ENCODE measurements around the gene NPPC.
"Not testable (repeated sequence)": the region's sequence is repeated elsewhere in the genome, so short reads cannot be mapped to it uniquely, and the experiment has no call there.

Gene NPPC

GRCh38 chr2:231920366-231920765, 5.8 kb downstream of the NPPC start:
- DNase-seq (ENCODE audit: low read depth): no peak

DNA sequence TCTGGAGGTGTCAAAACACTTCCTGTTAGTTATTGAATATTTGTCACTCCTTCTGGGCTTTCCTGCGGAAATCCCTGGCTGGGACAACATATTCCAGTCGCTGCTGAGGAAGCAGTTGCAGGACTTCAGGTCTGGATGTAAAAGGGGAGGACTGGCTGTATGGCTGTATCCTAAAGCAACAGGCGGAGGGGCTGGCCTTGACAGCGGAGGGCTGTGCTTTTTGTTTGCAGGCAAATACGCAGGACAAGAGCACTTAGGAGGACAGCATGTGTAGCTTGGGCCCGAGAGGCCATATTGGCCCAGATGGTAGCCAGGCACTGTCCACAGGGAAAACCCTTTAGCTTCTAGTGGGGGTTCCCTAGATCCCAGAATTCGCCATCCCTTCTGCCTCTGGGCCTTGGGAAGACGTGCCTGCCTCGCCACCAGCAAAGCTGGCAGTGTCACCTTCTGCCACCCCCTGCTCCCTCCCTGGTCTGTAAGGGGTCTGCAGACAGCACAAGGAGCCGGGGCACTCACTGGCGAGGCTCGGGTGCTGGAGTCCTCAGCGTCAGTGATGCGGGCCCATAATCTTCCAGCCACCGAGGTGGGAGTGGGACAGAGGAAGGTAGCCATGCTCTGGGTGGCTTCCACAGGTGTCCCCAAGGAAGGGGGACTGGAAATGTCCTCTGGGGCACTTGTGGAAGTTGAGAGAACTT, 6.7 kb downstream of the NPPC start:
- DNase-seq (ENCODE audit: low read depth): no peak

DNA sequence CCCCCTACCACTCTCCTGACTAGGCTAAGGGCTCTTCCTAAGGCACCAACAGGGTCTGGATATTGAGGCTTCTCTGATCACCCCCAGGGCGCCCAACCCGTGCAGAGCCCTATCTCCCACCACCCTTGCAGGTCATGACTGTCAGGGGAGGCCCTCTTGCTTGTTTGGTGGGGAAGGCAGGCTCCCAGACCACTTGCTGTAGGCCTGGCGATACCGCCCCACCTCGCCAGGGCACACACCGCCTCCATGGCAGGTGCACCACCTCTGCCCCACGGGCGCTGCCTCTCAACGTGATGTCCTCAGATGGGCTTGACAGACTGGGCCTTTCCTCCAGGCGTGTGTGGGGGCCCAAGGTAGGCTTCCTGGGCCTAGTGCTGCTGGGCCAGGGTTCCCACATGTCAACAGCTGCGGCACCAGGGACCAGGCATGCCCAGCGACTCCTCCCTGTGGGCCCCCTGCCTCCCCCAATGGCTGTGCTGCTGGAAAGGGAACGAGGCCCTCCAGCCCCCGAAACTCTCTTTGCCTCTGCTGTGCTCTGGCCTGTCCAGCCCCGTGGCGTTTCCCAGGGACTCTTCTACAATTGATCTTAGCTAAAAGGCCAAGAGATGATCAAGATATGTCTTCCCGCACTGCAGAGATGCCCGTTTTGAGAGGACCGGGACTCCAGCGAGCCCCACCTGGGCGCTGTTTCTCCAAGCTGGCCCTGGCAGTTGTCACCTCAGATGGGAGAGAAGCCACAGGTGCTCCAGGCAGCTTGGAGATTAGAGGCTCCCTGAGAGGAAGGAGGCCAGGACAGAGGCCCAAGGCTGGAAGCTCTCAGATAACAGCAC, 7.5 kb downstream of the NPPC start:
- no peak for DNase-seq (ENCODE audit: low read depth)

GRCh38 chr2:231917280-231918066, 8.7 kb downstream of the NPPC start:
- no peak for DNase-seq (ENCODE audit: low read depth)

- no peak for DNase-seq (ENCODE audit: low read depth)
Observed at GRCh38 chr2:231914077-231914690, 12.0 kb downstream of the NPPC start.

DNA sequence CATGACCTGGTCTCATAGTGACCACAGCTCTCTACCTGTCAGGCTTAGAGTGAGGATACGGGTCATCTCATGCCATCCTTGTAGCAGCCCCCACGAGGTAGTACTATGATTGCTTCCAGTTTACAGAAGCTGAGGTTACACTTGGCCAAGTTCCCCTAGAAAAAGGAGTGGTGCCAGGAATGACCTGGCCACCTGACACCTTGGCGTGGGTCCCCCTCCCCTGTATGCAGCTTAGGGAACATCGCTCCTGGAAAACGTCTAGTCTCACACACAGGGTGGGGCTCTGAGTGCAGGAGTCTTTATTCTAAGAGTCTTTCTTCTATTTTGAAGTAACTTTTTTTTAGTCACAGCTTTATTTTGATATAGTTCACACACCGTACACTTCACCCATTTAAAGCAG, 14.8 kb downstream of the NPPC start:
- no peak for DNase-seq (ENCODE audit: low read depth)

DNA sequence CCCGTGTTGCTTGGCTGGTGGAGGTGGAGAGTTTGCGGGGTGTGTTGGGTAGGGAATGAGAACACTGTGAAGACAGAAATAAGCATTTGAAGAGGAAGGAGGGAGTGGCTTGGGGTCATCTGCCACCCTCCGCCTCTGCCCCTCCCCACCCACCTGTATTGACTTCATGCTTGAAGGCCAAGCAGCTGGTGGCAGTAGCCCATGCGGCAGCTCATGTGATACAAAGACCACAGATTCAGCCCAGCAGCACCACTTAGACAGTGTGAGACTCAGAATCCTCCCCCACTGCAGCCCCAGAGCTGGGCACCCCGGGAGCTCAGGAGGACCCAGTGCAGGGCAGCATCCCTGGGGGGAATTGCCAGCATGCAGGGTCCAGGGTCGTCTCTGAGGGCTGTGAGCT, 15.4 kb downstream of the NPPC start:
- DNase-seq (ENCODE audit: low read depth): no peak

GRCh38 chr2:231910161-231910560, 16.0 kb downstream of the NPPC start:
- DNase-seq (ENCODE audit: low read depth): not testable (repeated sequence)

- DNase-seq (ENCODE audit: low read depth): no peak
Observed at GRCh38 chr2:231909631-231910030, 16.6 kb downstream of the NPPC start.

DNA sequence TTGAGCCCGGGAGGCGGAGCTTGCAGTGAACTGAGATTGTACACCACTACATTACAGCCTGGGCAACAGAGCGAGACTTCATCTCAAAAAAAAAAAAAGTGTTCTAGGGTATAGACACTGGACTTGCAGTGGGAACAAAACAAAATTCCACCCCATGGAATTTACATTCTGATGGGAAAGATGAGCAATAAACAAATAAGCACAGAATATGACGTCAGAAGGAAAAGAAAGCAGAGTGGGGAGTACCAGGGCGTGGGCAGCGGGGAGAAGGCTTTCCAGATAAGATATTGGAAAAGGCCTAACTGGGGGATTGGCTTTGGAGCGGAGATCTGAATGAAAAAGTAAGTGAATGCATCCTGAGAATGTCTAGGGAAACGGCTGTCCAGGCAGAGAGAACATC, 17.6 kb downstream of the NPPC start:
- no peak for DNase-seq (ENCODE audit: low read depth)

DNA sequence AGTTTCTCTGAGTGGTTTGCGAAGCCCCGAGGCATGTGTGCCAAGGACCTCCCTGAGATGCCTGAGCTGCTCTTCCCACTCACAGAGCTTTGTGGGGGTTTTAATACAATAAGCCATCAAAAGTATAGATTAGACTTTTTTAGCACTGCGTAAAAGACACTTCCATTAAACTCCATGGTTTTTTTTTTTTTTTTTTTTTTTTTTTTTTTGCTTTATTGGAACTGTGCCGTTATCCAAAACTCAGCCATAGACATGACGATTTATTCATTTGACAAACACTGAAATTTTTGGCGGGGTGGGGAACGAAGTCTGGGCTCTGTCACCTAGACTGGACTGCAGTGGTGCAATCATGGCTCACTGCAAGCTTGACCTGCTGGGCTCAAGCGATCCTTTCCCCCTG, 18.4 kb downstream of the NPPC start:
- DNase-seq (ENCODE audit: low read depth): no peak

DNA sequence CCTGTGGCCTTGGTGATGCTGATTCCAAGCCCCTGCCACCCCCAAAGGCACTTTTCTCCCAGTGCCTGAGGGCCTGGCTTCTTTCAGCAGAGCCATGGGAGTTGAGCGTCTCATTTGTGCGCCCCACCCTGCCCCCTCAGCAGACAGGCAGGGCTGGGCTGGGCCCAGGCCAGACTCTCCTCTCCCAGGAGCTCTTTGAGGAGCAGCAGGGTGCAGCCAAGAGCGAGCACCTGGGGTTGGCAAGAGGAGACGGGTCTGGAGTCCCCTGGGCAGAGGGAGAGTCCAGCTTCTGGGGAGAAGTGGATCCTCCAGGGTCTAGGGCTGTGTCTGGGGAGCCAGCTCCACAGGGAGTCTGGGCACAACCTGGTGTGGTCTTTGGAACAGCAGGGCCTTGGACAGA, 21.2 kb downstream of the NPPC start:
- no peak for DNase-seq (ENCODE audit: low read depth)

- no peak for DNase-seq (ENCODE audit: low read depth)
Observed at GRCh38 chr2:231904161-231904611, 22.0 kb downstream of the NPPC start.

DNA sequence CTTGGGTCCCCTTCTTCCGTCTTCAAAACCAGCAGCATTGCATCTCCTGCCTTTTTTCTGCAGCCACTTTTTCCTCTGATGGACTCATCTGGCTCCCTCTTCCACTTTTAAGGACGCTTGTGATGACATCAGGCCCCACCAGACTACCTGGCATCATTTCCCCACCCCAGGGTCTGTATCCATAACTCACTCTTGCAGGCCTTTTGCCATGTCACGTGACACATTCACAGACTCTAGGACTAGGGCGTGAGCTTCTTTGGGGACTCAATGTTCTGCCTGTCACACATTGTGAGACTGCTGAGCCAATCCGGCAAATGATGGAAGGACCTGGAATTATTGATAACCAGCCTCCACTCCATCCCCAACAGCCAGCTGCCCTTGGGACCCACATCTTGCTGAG, 23.6 kb downstream of the NPPC start:
- DNase-seq (ENCODE audit: low read depth): no peak

GRCh38 chr2:231900972-231901371, 25.2 kb downstream of the NPPC start:
- no peak for DNase-seq (ENCODE audit: low read depth)

GRCh38 chr2:231900486-231900942, 25.7 kb downstream of the NPPC start:
- peak; percentile 4 for DNase-seq (ENCODE audit: low read depth)

DNA sequence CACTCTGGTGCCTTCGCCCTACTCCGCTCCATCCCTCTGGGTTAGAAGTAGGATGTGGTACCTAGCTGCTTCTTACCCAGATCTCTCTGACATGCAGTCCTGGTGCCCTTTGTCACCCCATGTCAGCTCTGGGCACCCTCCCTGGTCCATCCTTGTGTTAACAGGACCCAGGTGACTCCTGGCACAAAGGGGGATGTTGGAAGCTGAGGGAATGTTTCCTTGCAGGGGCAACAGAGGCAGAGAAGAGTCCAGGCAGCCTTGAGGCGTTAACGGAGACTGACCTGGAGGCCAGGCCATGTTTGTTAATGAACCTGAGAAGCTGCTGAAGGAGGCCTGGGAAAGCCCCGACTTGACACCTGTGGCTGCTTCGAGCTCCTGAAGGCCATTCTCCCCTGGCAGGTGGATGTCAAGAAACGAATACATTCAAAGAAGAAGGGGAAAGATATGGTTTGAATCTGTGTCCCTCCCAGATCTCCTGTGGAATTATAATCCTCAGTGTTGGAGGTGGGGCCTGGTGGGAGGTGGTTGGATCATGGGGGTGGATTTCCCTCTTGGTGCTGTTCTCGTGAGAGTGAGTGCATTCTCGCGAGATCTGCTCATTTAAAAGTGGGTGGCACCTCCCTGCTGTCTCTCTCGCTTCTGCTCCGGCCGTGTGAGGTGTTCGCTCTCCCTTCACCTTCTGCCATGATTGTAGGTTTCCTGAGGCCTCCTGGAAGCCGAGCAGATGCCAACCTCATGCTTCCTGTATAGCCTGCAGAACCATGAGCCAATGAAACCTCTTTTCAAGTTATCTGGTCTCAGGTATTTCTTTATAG, 31.4 kb downstream of the NPPC start:
- no peak for DNase-seq (ENCODE audit: low read depth)

- DNase-seq (ENCODE audit: low read depth): no peak
Observed at GRCh38 chr2:231891514-231891905, 34.7 kb downstream of the NPPC start.

DNA sequence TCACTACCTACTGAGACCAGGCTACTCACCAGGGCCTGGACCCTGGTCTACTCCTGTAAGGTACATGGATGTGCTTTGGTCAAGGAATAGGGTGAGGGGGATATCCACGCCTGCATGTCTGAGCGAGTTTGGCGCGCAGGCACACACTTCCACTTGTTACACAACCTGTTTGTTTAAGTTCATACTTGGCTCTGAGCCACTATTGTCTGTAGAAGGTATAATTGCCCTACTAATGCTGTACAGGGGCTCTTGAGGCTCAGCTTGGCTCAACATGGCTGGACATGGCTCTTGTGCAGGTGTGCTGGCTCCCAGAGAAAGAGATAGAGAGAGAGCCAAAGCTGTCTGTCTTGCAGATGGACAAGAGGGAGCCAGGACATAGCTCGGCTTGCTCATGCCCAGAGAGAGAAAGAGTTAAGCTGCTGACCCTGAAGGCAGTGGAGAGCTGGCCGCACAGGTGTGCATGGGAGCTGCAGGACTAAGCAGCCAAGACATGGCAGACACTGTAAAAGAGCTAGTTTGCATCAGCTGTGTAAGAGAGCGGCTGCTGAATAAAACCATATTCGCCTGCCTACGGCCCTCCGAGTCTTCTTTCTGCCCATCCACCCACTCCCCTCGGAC, 35.2 kb downstream of the NPPC start:
- DNase-seq (ENCODE audit: low read depth): no peak

DNA sequence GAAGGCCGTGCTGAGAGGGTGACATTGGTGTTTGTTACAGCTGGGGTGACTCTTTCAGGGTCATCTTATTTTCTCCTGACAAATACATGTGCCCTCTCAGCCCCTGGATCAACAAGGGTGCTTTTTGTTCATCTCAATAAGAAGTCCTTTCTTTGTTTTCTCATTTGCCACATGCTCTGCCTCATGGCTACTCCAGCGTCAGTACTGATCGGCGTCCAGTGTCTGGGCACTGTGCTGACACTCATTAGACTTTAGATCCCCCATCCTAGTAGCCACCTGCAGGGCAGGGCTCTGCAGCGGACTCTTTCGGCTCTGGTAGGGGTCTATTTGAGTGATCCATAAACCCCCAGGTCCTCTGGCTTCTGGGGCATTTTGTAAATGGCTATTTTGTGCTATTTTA, 38.4 kb downstream of the NPPC start:
- no peak for DNase-seq (ENCODE audit: low read depth)
